BLaER1 (cell line): ENCODE measurements around the gene UBE2J1.

Experiments used
- H3K27ac ChIP-seq: shearing (Covaris generic); formaldehyde crosslinking; 2 replicates; pipeline ENCODE4 v1.8.1; 2022
- H3K27me3 ChIP-seq: shearing (Covaris generic); formaldehyde crosslinking; 2 replicates; pipeline ENCODE4 v1.8.1; 2022
- H3K36me3 ChIP-seq: shearing (Covaris generic); formaldehyde crosslinking; 2 replicates; pipeline ENCODE4 v1.8.1; 2022
- H3K4me1 ChIP-seq: shearing (Covaris generic); formaldehyde crosslinking; 2 replicates; pipeline ENCODE4 v1.8.1; 2022
- H3K4me2 ChIP-seq: shearing (Covaris generic); formaldehyde crosslinking; 2 replicates; pipeline ENCODE4 v1.8.1; 2022
- H3K4me3 ChIP-seq: shearing (Covaris generic); formaldehyde crosslinking; 2 replicates; pipeline ENCODE4 v1.8.1; 2022
- H3K9ac ChIP-seq: shearing (Covaris generic); formaldehyde crosslinking; 2 replicates; pipeline ENCODE4 v1.8.1; 2022
- H3K9me3 ChIP-seq: shearing (Covaris generic); formaldehyde crosslinking; 2 replicates; pipeline ENCODE4 v1.8.1; 2022
- H4K20me1 ChIP-seq: shearing (Covaris generic); formaldehyde crosslinking; 2 replicates; pipeline ENCODE4 v1.8.1; 2022
- Cebpa-rat ChIP-seq: shearing (Covaris generic); IDR thresholded peaks from 2 replicates; pipeline ENCODE4 v1.8.1; 2022

Gene UBE2J1

GRCh38 chr6:89386917-89387491, 34.5 kb upstream of the UBE2J1 start:
- Histone ChIP-seq H3K27me3 (no peaks in the 10 kb centered on the region), H3K4me2 (no peak overlapping the region), H3K9ac (no peak overlapping the region), H3K4me3 (no peak overlapping the region), H3K9me3 (no peaks in the 10 kb centered on the region), H4K20me1 (peaks cover 21% of the 10 kb centered on the region), H3K27ac (no peak overlapping the region), H3K36me3 (peaks cover 25% of the 10 kb centered on the region), H3K4me1 (peaks cover 10% of the 10 kb centered on the region; the same call in 1 of the 2 replicates)
- no peak for TF ChIP-seq Cebpa-rat

GRCh38 chr6:89385846-89386245, 33.3 kb upstream of the UBE2J1 start:
- H3K27ac ChIP-seq = no peak overlapping the region
- H3K4me1 ChIP-seq = peaks cover 10% of the 10 kb centered on the region; the same call in 1 of the 2 replicates
- H3K4me3 ChIP-seq = no peak overlapping the region
- H3K27me3 ChIP-seq = no peaks in the 10 kb centered on the region
- H3K9ac ChIP-seq = no peak overlapping the region
- H3K4me2 ChIP-seq = no peak overlapping the region
- TF ChIP-seq Cebpa-rat = no peak
- H4K20me1 ChIP-seq = peaks cover 17% of the 10 kb centered on the region
- no peaks in the 10 kb centered on the region for H3K9me3 ChIP-seq
- H3K36me3 ChIP-seq = peaks cover 25% of the 10 kb centered on the region

- Histone ChIP-seq H3K4me1 (peaks cover 10% of the 10 kb centered on the region; the same call in 1 of the 2 replicates), H3K4me3 (no peak overlapping the region), H3K4me2 (no peak overlapping the region), H3K9me3 (no peaks in the 10 kb centered on the region), H4K20me1 (peaks cover 13% of the 10 kb centered on the region; the same call in 1 of the 2 replicates), H3K9ac (no peak overlapping the region), H3K27ac (no peak overlapping the region), H3K36me3 (peaks cover 25% of the 10 kb centered on the region), H3K27me3 (no peaks in the 10 kb centered on the region)
- TF ChIP-seq Cebpa-rat = no peak
These were observed 32.7 kb upstream of the UBE2J1 start for GRCh38 chr6:89385156-89385667.

GRCh38 chr6:89381031-89381430, 28.5 kb upstream of the UBE2J1 start:
- Histone ChIP-seq H4K20me1 (no peaks in the 10 kb centered on the region), H3K9ac (no peak overlapping the region), H3K27ac (no peak overlapping the region), H3K4me2 (no peak overlapping the region), H3K4me1 (peaks cover 9% of the 10 kb centered on the region), H3K4me3 (no peak overlapping the region), H3K27me3 (no peaks in the 10 kb centered on the region), H3K9me3 (no peaks in the 10 kb centered on the region), H3K36me3 (peaks cover 22% of the 10 kb centered on the region)
- no peak for TF ChIP-seq Cebpa-rat

- no peak overlapping the region for H3K4me2 ChIP-seq
- H3K27ac ChIP-seq = no peak overlapping the region
These were observed 26.8 kb upstream of the UBE2J1 start for GRCh38 chr6:89379281-89379680.

DNA sequence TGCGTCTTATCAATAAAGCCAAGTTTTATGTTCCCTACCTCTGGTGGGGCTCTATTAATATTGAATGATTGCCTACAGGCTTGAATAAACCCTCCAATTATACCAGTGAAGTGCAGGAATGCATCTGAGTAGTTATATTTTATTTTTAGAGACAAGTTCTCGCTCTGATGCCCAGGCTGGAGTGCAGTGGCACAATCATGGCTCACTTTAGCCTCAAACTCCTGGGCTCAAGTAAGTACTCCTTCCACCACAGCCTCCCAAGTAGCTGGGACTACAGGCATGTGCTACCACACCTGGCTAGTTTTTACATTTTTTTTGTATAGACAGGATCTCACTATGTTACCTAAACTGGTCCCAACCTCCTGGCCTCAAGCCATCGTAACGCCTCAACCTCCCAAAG, 26.1 kb upstream of the UBE2J1 start:
- Histone ChIP-seq H3K4me2 (no peak overlapping the region), H3K9me3 (no peaks in the 10 kb centered on the region), H3K4me3 (no peak overlapping the region), H4K20me1 (no peaks in the 10 kb centered on the region), H3K27me3 (no peaks in the 10 kb centered on the region), H3K27ac (no peak overlapping the region), H3K36me3 (peaks cover 7% of the 10 kb centered on the region; the same call in 1 of the 2 replicates), H3K9ac (no peak overlapping the region), H3K4me1 (peaks cover 18% of the 10 kb centered on the region)
- TF ChIP-seq Cebpa-rat = no peak

More at GRCh38 chr6:89379281-89379680, 26.8 kb upstream of the UBE2J1 start:
- no peak for TF ChIP-seq Cebpa-rat
- no peaks in the 10 kb centered on the region for H3K9me3 ChIP-seq
- no peaks in the 10 kb centered on the region for H3K27me3 ChIP-seq
- H3K36me3 ChIP-seq = peaks cover 7% of the 10 kb centered on the region; the same call in 1 of the 2 replicates
- no peak overlapping the region for H3K9ac ChIP-seq
- H4K20me1 ChIP-seq = no peaks in the 10 kb centered on the region
- H3K4me1 ChIP-seq = peaks cover 18% of the 10 kb centered on the region
- no peak overlapping the region for H3K4me3 ChIP-seq

- Histone ChIP-seq H3K27me3 (no peaks in the 10 kb centered on the region), H3K27ac (no peak overlapping the region), H3K9ac (no peak overlapping the region), H3K4me2 (peak overlapping the region; percentile 28), H3K4me3 (no peak overlapping the region), H3K36me3 (peaks cover 10% of the 10 kb centered on the region), H3K9me3 (no peaks in the 10 kb centered on the region), H3K4me1 (peaks cover 29% of the 10 kb centered on the region), H4K20me1 (no peaks in the 10 kb centered on the region)
- 0 out of 2 replicates have a peak, but pooled peaks have one; percentile 37 for TF ChIP-seq Cebpa-rat
These were observed 23.1 kb upstream of the UBE2J1 start for GRCh38 chr6:89375427-89376267.

- Histone ChIP-seq H3K36me3 (peaks cover 4% of the 10 kb centered on the region; the same call in 1 of the 2 replicates), H4K20me1 (no peaks in the 10 kb centered on the region), H3K9ac (no peak overlapping the region), H3K4me2 (no peak overlapping the region), H3K27me3 (no peaks in the 10 kb centered on the region), H3K9me3 (no peaks in the 10 kb centered on the region), H3K27ac (no peak overlapping the region), H3K4me3 (no peak overlapping the region), H3K4me1 (peaks cover 29% of the 10 kb centered on the region)
- TF ChIP-seq Cebpa-rat = no peak
These were observed 20.0 kb upstream of the UBE2J1 start for GRCh38 chr6:89372506-89372901.

DNA sequence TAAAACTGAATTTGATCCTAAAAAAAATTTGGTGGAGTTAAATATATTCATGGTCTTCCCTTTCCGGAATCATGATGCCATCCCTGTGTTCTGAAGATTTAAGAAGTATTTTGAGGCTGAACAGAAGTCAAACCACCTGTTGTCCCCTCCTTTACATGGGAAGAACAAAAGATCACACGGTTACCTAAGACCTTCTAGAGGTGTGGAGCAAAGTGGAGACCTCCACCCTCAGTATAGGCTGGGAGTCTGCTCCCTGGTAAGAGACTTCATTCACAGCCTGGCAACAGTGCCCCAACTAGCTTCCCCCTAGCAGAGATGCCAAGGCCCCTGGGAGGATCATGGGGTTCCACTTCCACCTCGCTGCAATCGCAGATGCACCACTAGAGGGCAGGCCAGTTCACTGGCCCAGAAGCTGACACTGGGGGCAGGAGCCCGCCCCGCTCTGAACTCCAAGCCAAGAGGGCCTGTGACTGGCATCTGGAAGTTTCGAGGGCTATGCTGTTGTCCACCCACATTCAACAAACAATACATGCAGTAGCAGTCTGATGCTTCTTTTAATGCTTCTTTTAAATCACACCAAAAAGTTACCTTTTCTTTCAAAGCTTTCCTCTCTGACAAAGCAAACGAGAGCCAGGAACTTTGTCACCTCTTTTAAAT, 19.5 kb upstream of the UBE2J1 start:
- no peak overlapping the region for H3K9ac ChIP-seq
- H4K20me1 ChIP-seq = no peaks in the 10 kb centered on the region
- H3K36me3 ChIP-seq = peaks cover 9% of the 10 kb centered on the region; the same call in 1 of the 2 replicates
- H3K27ac ChIP-seq = no peak overlapping the region
- H3K27me3 ChIP-seq = no peaks in the 10 kb centered on the region
- H3K4me3 ChIP-seq = no peak overlapping the region
- no peak overlapping the region for H3K4me2 ChIP-seq
- no peak for TF ChIP-seq Cebpa-rat
- no peaks in the 10 kb centered on the region for H3K9me3 ChIP-seq
- H3K4me1 ChIP-seq = peaks cover 29% of the 10 kb centered on the region
